ENCODE results near the gene RPS6KC1. TPM values are rescaled to one million over a fixed set of nuclear protein-coding genes. Genes with fewer than 3 reads are reported as not detected.

RPS6KC1 gene
- total and polyA plus RNA-seq, 9 of the 15 experiments (the other 6 are each of a cell fraction or from before 2014, with no cell fraction given), result 4.3 to 34.6 (median 20.9) TPM

- TF ChIP-seq ZNF592 (IDR thresholded peaks at IDR 0.05) (no peak; the same call in 1 of the 2 replicates), NCOA6 (IDR thresholded peaks at IDR 0.05) (no peak), CTBP1 (IDR thresholded peaks at IDR 0.05; ENCODE audit: borderline replicate concordance) (peak; percentile 86; the same call in 1 of the 2 replicates), USF2 (CRISPR knock-in tag; IDR thresholded peaks at IDR 0.05) (no peak), RFX5 (IDR thresholded peaks at IDR 0.05; ENCODE audit: low read depth, low read length) (no peak), ZNF41 (CRISPR knock-in tag; conservative IDR thresholded peaks at IDR 0.05) (0 out of 2 replicates have a peak, but pooled peaks have one; percentile 46), ZNF785 (CRISPR knock-in tag; IDR thresholded peaks at IDR 0.05) (no peak), HES1 (IDR thresholded peaks at IDR 0.05; ENCODE audit: low read depth) (peak; percentile 94), ARHGAP35 (IDR thresholded peaks at IDR 0.05; ENCODE audit: partially characterized antibody) (no peak), ZBTB11 (CRISPR knock-in tag; IDR thresholded peaks at IDR 0.05) (peak in 1 of 3 experiments; percentile 83; a peak in 2 of 6 replicates), TEAD1 (CRISPR knock-in tag; IDR thresholded peaks at IDR 0.05) (peak in 1 of 2 experiments; percentile 87; a peak in 2 of 4 replicates), ZNF23 (CRISPR knock-in tag; IDR thresholded peaks at IDR 0.05) (no peak), HNRNPL (IDR thresholded peaks at IDR 0.05; ENCODE audit: low read depth, low read length) (no peak), ZNF277 (CRISPR knock-in tag; IDR thresholded peaks at IDR 0.05; ENCODE audit: borderline replicate concordance) (no peak), ZNF12 (CRISPR knock-in tag; IDR thresholded peaks at IDR 0.05) (no peak), BDP1 (IDR thresholded peaks at IDR 0.05; ENCODE audit: insufficient read depth, insufficient read length) (no peak)
Observed at GRCh38 chr1:213015099-213016050, 35.7 kb upstream of the RPS6KC1 start, which contains the start of gene ANGEL2 (continued).

Data from K562 (cell line).